GM18520 (cell line): ENCODE results near the gene TBC1D5.
"Not testable (repeated sequence)": the region's sequence is repeated elsewhere in the genome, so short reads cannot be mapped to it uniquely, and the experiment has no call there.

ENCODE experiments used
- ATAC-seq: cut with Tn5 transposase; IDR thresholded peaks from one replicate; pipeline ENCODE4 v1.9.1; 2021; ENCODE audit not compliant: unreplicated experiment

Gene TBC1D5

GRCh38 chr3:17552351-17552750 is 190.1 kb downstream of the TBC1D5 start:
- no peak for ATAC-seq

GRCh38 chr3:17551895-17552294 is 190.5 kb downstream of the TBC1D5 start:
- ATAC-seq: no peak

GRCh38 chr3:17551333-17551732 is 191.1 kb downstream of the TBC1D5 start:
- no peak for ATAC-seq

- no peak for ATAC-seq
Observed at GRCh38 chr3:17550624-17551023, 191.8 kb downstream of the TBC1D5 start.

- no peak for ATAC-seq
Observed at GRCh38 chr3:17546500-17547255, 195.8 kb downstream of the TBC1D5 start.

GRCh38 chr3:17544632-17545031 is 197.8 kb downstream of the TBC1D5 start:
- ATAC-seq: no peak

- no peak for ATAC-seq
Observed at GRCh38 chr3:17542591-17542990, 199.8 kb downstream of the TBC1D5 start.

- ATAC-seq: no peak
Observed at GRCh38 chr3:17539436-17539835, 203.0 kb downstream of the TBC1D5 start.

GRCh38 chr3:17535274-17535673 is 207.2 kb downstream of the TBC1D5 start:
- no peak for ATAC-seq

GRCh38 chr3:17532446-17532845 is 210.0 kb downstream of the TBC1D5 start:
- not testable (repeated sequence) for ATAC-seq

GRCh38 chr3:17529677-17530076 is 212.8 kb downstream of the TBC1D5 start:
- no peak for ATAC-seq

- ATAC-seq: no peak
Observed at GRCh38 chr3:17518189-17519059, 224.0 kb downstream of the TBC1D5 start.

- no peak for ATAC-seq
Observed at GRCh38 chr3:17515445-17516234, 226.8 kb downstream of the TBC1D5 start.

GRCh38 chr3:17514597-17514996 is 227.8 kb downstream of the TBC1D5 start:
- peak; percentile 51 for ATAC-seq

- no peak for ATAC-seq
Observed at GRCh38 chr3:17510265-17510664, 232.2 kb downstream of the TBC1D5 start.

- no peak for ATAC-seq
Observed at GRCh38 chr3:17508180-17508752, 234.2 kb downstream of the TBC1D5 start.

GRCh38 chr3:17507480-17507879 is 235.0 kb downstream of the TBC1D5 start:
- ATAC-seq: no peak

- ATAC-seq: no peak
Observed at GRCh38 chr3:17505856-17506255, 236.6 kb downstream of the TBC1D5 start.

GRCh38 chr3:17501745-17502144 is 240.7 kb downstream of the TBC1D5 start:
- no peak for ATAC-seq

- ATAC-seq: no peak
Observed at GRCh38 chr3:17500618-17501017, 241.8 kb downstream of the TBC1D5 start.
